Occipital lobe (tissue), 2 donors: Measurements from ENCODE around the gene IST1. TPM values are rescaled to one million over a fixed set of nuclear protein-coding genes. Genes with fewer than 3 reads are reported as not detected.

Experiments used
- DNase-seq: peaks from one replicate; lab custom pipeline; 2025; lab: John Stamatoyannopoulos, UW
- total RNA-seq: library from RNA; depleted of rRNA; stranded (reverse); fragments of >200 nt; gene quantifications from one replicate; pipeline ENCODE4 v1.2.3, GENCODE V29; 2014

Gene IST1
- total RNA-seq, 1 donor from 2014 or later: 122 TPM

DNA sequence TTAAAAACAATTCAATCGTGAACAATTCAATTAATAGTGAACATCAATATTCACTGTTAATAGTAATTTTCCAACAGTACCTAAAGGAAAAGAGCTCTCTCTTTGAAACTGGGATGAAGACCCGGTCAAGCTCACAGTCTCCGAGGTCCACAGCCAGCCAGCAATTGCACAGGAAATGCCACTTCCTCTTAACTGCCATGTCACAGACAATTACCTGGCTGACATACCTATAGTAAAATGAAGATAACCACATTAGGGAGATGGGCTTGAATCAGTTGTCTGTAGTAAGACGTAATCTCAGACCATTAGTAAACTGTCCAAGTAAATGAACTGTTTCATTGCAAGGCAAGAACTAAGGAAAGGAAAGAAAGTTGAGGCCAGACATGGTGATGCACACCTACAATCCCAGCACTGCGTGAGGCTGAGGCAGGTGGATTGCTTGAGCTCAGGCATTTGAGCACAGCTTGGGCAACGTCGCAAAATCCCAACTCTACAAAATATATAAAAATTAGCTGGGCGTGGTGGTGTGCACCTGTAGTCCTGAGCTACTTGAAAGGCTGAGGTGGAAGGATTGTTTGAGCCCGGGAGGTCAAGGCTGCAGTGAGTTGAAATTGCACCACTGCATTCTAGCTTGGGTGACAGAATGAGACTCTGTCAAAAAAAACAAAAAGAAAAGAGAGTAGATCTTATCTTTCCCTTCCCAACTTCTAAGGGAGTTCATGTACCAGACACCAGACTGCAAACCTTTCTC is 68.0 kb downstream of the IST1 start:
- DNase-seq: no peak

DNA sequence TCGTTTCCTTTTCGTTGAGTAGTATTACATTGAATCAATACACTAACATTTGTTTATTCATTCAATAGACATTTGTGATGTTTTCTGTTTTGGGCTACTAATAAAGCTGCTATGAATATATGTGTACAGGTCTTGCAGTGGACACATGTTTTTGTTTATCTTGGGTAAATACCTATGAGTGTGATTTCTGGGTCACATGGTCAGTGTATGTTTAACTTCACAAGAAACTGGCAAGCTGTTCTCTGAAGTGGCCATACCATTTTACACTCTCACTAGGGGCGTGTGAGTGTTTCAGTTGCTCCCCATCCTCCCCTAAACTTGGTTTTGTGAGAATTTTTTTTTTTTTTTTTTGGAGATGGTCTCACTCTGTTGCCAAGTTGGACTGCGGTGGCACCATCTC is 69.9 kb downstream of the IST1 start:
- DNase-seq: no peak

DNA sequence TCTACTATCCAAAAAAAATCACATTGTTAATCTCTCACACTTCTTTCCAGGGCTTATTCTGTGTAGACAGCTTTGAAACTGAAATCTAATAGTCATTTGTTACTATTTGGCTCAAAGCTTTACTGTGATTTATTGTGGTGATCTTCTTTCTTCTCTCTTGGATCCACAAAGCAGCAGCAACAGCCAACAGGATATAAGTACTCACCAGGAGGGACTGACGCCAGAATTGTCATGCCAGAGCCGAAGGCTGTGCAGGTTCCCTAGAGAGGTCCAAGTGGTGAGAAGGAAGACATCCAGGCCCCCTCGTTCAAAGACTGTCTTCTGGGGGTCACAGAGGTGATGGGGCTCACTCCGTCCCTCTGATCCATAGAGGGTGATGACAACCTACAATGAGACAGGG is 71.6 kb downstream of the IST1 start:
- no peak for DNase-seq

DNA sequence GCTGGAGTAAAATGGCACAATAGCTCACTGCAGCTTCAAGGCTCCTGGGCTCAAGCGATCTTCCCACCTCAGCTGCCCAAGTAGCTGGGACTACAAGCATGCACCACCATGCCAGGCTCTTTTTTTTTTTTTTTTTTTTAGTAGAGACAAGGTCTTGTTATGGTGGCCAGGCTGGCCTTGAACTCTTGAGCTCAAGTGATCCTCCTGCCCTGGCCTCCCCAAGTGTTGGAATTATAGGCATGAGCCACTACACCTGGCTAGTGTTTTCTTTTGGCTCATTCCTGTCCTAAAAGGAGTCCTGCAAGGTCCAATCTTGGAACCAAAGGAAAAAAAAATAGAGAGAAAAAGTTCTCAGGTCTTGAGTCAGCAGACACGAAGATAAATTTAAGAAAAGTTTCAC is 74.0 kb downstream of the IST1 start:
- no peak for DNase-seq

DNA sequence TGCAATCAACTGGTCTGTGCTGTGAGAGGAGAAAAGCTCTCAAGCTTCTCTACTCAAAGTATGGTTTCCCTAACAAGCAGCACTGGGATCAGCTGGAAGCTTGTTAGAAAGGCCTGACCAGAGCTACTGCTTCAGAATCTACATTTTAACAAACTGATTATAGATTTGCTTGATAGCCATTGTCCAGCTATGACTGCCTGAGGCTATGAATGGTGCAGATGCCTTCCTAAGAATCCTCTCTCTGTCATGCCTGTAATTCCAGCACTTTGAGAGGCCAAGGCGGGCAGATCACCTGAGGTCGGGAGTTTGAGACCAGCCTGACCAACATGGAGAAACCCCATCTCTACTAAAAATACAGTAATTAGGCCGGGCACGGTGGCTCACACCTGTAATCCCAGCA is 76.2 kb downstream of the IST1 start:
- DNase-seq: no peak

DNA sequence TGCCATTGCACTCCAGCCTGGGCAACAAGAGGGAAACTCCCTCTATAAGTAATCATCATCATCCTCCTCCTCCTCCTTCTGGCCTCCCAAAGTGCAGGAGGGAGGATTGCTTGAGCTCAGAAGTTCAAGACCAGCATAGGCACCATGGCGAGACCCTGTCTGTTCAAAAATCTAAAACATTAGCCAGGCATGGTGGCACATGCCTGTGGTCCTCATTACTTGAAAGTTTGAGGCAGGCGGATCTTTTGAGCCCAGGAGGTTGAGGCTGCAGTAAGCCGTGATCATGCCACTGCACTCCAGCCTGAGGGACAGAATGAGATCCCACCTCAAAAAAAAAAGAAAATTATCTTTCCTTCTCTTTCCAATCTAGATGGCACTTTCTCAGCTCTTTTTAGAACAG is 77.0 kb downstream of the IST1 start:
- no peak for DNase-seq

DNA sequence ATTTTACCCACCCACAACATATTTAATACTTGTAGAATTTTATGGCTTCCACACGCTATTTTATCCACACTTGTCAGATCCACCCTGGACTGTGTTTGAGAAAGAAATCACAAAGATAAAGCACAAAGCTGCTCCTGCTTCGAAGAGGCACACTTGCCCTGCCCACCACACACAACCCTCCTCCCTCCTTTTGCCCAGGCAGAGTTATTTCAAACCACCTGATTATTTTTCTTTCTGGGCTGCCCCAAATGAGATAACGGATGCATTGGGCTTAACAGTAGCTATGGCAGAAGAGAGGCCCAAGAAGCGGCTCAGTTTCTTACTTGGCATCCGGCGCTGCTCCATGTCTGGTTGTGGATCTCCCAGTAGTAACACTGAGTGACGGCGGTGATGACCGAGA is 77.7 kb downstream of the IST1 start:
- DNase-seq: no peak

DNA sequence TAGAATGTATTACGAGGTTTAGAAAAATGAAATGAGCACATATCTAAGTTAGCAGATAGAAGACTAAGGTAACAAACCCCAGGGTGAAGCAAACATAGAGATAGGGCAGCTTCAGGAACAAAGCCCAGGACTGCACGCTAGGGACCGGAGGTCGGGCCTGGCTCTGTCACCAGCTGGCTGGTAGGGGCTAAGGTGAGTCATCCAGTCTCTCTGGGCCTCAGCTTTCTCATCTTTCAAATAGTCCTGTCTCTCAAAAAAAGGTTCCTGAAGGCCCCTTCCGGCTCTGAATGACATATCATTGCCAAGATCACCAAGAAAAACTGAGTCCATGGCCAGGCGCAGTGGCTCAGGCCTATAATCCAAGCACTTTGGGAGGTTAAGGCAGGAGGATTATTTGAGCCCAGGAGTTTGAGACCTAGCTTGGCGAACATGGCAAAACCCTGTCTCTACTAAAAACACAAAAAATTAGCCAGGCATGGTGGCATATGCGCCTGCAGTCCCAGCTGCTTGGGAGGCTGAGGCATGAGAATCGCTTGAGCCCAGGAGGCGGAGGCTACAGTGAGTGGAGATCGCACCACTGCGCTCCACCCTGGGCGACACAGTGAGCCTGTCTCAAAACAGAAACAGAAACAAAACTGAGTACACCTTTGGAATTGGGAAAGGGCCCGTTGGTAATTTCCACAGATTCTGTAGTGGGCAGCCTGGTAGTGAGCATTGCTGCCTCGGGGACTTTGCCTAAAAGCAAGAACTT is 78.9 kb downstream of the IST1 start:
- no peak for DNase-seq

Other genes starting within 250 kb of the IST1 start
- 27.0 TPM for gene PHLPP2, start 170.8 kb upstream of the IST1 start, total RNA-seq
- 119 TPM for gene AP1G1, start 86.7 kb upstream of the IST1 start, total RNA-seq
- gene ATXN1L, start 49.6 kb upstream of the IST1 start, total RNA-seq: 10.5 TPM
- 35.1 TPM for gene ZNF821, start 11.3 kb upstream of the IST1 start, total RNA-seq
- 0.16 TPM for gene PKD1L3, start 104.9 kb downstream of the IST1 start, total RNA-seq
- gene DHODH, start 113.2 kb downstream of the IST1 start, total RNA-seq: 3.9 TPM
- 1.4 TPM for gene HP, start 159.0 kb downstream of the IST1 start, total RNA-seq
- not detected for gene HPR, start 167.7 kb downstream of the IST1 start, total RNA-seq
- 10.6 TPM for gene TXNL4B, start 198.1 kb downstream of the IST1 start, total RNA-seq
- gene DHX38, start 198.3 kb downstream of the IST1 start, total RNA-seq: 44.6 TPM